Ishikawa (cell line): ENCODE results near the gene CCNH.

Source experiments
- CEBPB ChIP-seq: IDR thresholded peaks from 2 replicates; pipeline ENCODE4 v1.6.1; 2012
- CREB1 ChIP-seq: IDR thresholded peaks from 2 replicates; pipeline ENCODE4 v1.6.1; 2012; ENCODE audit warnings: low read depth
- EGR1 ChIP-seq: IDR thresholded peaks from 2 replicates; pipeline ENCODE4 v1.6.1; 2012
- EP300 ChIP-seq: IDR thresholded peaks from 2 replicates; pipeline ENCODE4 v1.6.1; 2012; ENCODE audit warnings: borderline replicate concordance
- FOXM1 ChIP-seq: IDR thresholded peaks from 2 replicates; pipeline ENCODE4 v1.6.1; 2012; ENCODE audit warnings: low read depth, borderline replicate concordance
- MAX ChIP-seq: IDR thresholded peaks from 2 replicates; pipeline ENCODE4 v1.6.1; 2012
- NFIC ChIP-seq: IDR thresholded peaks from 2 replicates; pipeline ENCODE4 v1.6.1; 2012
- RAD21 ChIP-seq: IDR thresholded peaks from 2 replicates; pipeline ENCODE4 v1.6.1; 2012; ENCODE audit warnings: low read depth
- REST ChIP-seq: IDR thresholded peaks from 2 replicates; pipeline ENCODE4 v1.6.1; 2012; ENCODE audit warnings: low read depth, mild to moderate bottlenecking
- TAF1 ChIP-seq: IDR thresholded peaks from 2 replicates; pipeline ENCODE4 v1.6.1; 2012; ENCODE audit warnings: low read depth, mild to moderate bottlenecking
- TCF12 ChIP-seq: IDR thresholded peaks from 2 replicates; pipeline ENCODE4 v1.6.1; 2012; ENCODE audit warnings: low read depth
- TEAD4 ChIP-seq: IDR thresholded peaks from 2 replicates; pipeline ENCODE4 v1.6.1; 2012
- USF1 ChIP-seq: IDR thresholded peaks from 2 replicates; pipeline ENCODE4 v1.6.1; 2012
- YY1 ChIP-seq: IDR thresholded peaks from 2 replicates; pipeline ENCODE4 v1.6.1; 2012; ENCODE audit warnings: low read depth
- ZBTB7A ChIP-seq: IDR thresholded peaks from 2 replicates; pipeline ENCODE4 v1.6.1; 2012; ENCODE audit warnings: low read depth

Gene CCNH

GRCh38 chr5:87403409-87403808 is 9.3 kb downstream of the CCNH start:
- TF ChIP-seq YY1 (no peak), TCF12 (no peak), FOXM1 (no peak), CEBPB (no peak), TEAD4 (no peak)

GRCh38 chr5:87401626-87402025 is 11.1 kb downstream of the CCNH start:
- no peak for TF ChIP-seq MAX
- TF ChIP-seq YY1, result no peak
- TF ChIP-seq EP300, result no peak
- no peak for TF ChIP-seq EGR1
- TF ChIP-seq ZBTB7A, result no peak
- no peak for TF ChIP-seq RAD21
- no peak for TF ChIP-seq FOXM1
- no peak for TF ChIP-seq REST
- no peak for TF ChIP-seq CEBPB
- no peak for TF ChIP-seq USF1
- TF ChIP-seq TCF12, result no peak
- TF ChIP-seq NFIC, result no peak
- no peak for TF ChIP-seq TAF1
- TF ChIP-seq TEAD4, result no peak

GRCh38 chr5:87400305-87400899 is 12.3 kb downstream of the CCNH start:
- TF ChIP-seq FOXM1 (no peak), RAD21 (peak; percentile 41)

GRCh38 chr5:87399720-87400119 is 13.0 kb downstream of the CCNH start:
- TF ChIP-seq EGR1, result no peak
- no peak for TF ChIP-seq CEBPB
- no peak for TF ChIP-seq NFIC
- TF ChIP-seq TEAD4, result no peak
- no peak for TF ChIP-seq MAX
- TF ChIP-seq ZBTB7A, result no peak
- TF ChIP-seq TAF1, result no peak
- no peak for TF ChIP-seq RAD21
- TF ChIP-seq USF1, result no peak
- TF ChIP-seq FOXM1, result no peak
- TF ChIP-seq TCF12, result no peak
- TF ChIP-seq EP300, result no peak
- no peak for TF ChIP-seq REST
- TF ChIP-seq YY1, result no peak
- no peak for TF ChIP-seq CREB1

- TF ChIP-seq CREB1, result no peak
- TF ChIP-seq EP300, result no peak
- TF ChIP-seq FOXM1, result no peak
- no peak for TF ChIP-seq USF1
- TF ChIP-seq ZBTB7A, result no peak
These were observed 13.6 kb downstream of the CCNH start for GRCh38 chr5:87398981-87399614.
